Amniotic epithelial cell (primary cell): ENCODE measurements around the gene SBK1.
"Not testable (repeated sequence)": the region's sequence is repeated elsewhere in the genome, so short reads cannot be mapped to it uniquely, and the experiment has no call there.

Experiments used
- DNase-seq: peaks from one replicate; pipeline ENCODE4 v3.0.0-alpha.2; 2010; ENCODE audit warnings: low read depth

Gene SBK1

DNA sequence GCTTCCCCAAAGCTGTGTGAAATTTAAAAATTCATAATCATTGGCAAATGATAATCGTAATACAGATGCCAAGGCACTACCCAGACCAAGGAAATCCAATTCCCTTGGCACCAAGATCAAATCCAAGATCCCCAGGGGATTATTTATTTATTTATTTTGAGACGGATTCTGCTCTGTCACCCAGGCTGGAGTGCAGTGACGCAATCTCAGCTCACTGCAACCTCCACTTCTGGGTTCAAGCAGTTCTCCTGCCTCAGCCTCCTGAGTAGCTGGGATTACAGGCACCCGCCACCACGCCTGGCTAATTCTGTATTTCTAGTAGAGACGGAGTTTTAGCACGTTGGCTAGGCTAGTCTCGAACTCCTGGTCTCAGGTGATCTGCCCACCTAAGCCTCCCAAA is 43.4 kb downstream of the SBK1 start:
- not testable (repeated sequence) for DNase-seq

- not testable (repeated sequence) for DNase-seq
Measured at GRCh38 chr16:28336940-28337710, 44.8 kb downstream of the SBK1 start.

DNA sequence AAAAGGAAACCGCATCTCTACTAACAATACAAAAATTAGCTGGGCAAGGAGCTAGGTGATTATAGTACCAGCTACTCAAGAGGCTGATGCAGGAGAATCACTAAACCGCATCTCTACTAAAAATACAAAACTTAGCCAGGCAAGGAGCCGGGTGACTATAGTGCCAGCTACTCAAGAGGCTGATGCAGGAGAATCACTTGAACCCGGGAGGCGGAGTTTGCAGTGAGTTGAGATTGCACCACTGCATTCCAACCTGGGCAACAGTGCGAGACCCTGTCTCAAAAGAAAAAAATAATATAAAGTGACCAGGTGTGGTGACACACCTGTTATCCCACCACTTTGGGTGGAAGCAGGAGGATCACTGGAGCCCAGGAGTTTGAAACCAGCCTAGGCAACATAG is 45.9 kb downstream of the SBK1 start:
- DNase-seq = not testable (repeated sequence)

GRCh38 chr16:28362600-28362999 is 70.3 kb downstream of the SBK1 start:
- DNase-seq = not testable (repeated sequence)

GRCh38 chr16:28363408-28363807 is 71.1 kb downstream of the SBK1 start, which contains the start of gene NPIPB6:
Gene NPIPB6 (minus strand): TSS chr16:28363508. CDS start chr16:28362822, 686 bp downstream.
- not testable (repeated sequence) for DNase-seq

DNA sequence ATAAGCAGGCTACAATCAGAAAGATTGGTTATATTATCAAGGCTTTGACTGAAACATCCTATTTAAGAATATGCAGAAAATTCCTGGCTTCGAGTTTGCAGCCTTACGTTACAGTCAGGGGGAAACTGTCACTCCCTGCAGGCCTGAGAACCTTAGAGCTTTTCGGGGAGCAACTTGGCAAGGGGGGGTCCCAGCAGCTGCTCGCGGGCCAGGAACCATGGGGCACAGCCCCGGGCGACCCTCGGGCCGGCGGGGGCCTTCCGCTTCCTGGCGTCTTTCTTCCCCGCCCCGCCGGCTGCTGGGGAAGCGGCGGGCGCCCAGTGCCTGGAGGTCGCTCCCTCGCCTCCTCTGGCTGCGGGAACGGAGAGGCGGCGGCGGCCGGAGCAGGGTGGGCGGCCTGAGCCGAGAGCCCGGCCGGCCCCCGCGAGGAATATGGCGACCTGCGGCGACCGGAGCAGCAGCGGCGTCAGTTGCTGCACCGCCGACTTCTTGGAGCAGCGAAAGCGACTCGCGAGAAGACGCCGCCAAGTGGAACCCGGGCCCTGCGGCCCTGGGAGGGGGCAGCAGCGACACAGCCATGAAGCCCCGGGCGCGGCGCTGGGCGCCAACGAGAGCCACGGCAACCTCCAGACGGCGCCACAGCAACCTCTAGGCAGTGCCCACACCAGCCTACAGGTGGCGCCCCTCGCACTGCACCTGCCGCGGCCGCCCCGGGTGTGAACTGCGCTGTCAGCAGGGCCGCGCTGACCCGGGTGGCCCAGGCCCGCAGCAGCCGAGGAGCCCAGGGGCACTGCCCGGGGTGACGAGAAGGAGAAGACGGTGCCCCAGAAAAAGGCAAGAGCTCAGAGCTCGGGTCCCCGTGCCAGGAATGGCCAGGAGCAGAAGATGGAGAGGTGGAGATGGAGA is 72.2 kb downstream of the SBK1 start:
- DNase-seq = not testable (repeated sequence)

- DNase-seq = not testable (repeated sequence)
Measured at GRCh38 chr16:28367926-28368325, 75.6 kb downstream of the SBK1 start.
